ENCODE results near the gene SNAP91.

DNA sequence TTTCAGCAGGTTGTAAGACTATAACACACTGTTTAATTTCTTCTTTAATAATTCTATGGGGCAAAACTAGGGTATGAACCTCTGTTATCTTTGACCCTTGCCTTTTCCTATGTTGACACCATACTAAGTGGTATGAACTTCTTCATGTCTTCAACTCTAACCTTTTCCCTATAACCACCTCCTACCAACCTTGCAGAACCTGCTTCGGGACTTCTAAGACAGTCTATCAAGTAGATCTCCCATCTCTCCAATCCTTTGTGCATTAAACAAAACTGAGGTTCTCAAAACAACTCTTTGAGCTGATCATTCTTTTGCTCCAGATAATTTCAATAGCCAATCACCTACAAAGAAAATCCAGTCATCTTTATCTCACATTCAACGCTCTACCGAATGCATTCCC, 23.4 kb downstream of the SNAP91 start:
- TF ChIP-seq, protein P1, sequence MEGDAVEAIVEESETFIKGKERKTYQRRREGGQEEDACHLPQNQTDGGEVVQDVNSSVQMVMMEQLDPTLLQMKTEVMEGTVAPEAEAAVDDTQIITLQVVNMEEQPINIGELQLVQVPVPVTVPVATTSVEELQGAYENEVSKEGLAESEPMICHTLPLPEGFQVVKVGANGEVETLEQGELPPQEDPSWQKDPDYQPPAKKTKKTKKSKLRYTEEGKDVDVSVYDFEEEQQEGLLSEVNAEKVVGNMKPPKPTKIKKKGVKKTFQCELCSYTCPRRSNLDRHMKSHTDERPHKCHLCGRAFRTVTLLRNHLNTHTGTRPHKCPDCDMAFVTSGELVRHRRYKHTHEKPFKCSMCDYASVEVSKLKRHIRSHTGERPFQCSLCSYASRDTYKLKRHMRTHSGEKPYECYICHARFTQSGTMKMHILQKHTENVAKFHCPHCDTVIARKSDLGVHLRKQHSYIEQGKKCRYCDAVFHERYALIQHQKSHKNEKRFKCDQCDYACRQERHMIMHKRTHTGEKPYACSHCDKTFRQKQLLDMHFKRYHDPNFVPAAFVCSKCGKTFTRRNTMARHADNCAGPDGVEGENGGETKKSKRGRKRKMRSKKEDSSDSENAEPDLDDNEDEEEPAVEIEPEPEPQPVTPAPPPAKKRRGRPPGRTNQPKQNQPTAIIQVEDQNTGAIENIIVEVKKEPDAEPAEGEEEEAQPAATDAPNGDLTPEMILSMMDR (IDR thresholded peaks at IDR 0.05 in 8 of 11, conservative IDR thresholded peaks at IDR 0.05 in 3 of 11): no peak
- TF ChIP-seq POLR2A (IDR thresholded peaks at IDR 0.05): no peak
- no peak for TF ChIP-seq POLR2AphosphoS5 (IDR thresholded peaks at IDR 0.05)

Data from spleen (tissue), 7 donors.